ENCODE data around the gene SF3B2. TPM values are rescaled to one million over a fixed set of nuclear protein-coding genes. Genes with fewer than 3 reads are reported as not detected.

SF3B2 gene
- total RNA-seq, 1 donor from 2014 or later: 193 TPM

DNA sequence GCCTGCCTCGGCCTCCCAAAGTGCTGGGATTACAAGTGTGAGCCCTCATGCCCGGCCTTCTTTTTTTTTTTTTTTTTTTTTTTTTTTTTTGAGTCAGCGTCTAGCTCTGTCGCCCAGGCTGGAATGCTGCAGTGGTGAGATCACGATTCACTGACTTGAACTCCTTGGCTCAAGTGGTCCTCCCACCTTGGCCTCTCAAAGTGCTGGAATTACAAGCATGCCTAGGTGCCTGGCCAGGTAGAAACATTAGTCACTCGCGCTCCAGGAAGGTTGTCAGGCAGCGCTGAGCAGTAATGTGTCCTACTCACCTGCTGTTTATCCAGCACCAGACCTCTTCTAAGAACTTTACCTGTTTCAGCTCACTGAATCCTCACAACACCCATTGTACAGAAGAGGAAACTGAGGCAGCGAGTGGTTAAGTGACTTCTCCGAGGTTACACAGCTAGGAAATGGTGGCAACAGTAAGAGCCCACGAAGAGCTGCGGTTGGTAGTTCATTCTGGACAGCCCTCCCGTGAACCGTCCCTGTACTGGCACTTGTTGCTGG is 40.9 kb upstream of the SF3B2 start:
- Mint-ChIP-seq H3K9me3 (ENCODE audit: unreplicated experiment) (no peaks in the 10 kb centered on the region), H3K4me3 (ENCODE audit: unreplicated experiment) (no peak overlapping the region), H3K4me1 (ENCODE audit: unreplicated experiment) (peaks cover 24% of the 10 kb centered on the region), H3K27ac (ENCODE audit: unreplicated experiment) (no peak overlapping the region), H3K36me3 (ENCODE audit: unreplicated experiment) (no peaks in the 10 kb centered on the region), H3K27me3 (ENCODE audit: unreplicated experiment) (no peaks in the 10 kb centered on the region)
- no peak for DNase-seq (ENCODE audit: extremely low spot score, unreplicated experiment)
- TF ChIP-seq CTCF (IDR thresholded peaks at IDR 0.05): no peak

DNA sequence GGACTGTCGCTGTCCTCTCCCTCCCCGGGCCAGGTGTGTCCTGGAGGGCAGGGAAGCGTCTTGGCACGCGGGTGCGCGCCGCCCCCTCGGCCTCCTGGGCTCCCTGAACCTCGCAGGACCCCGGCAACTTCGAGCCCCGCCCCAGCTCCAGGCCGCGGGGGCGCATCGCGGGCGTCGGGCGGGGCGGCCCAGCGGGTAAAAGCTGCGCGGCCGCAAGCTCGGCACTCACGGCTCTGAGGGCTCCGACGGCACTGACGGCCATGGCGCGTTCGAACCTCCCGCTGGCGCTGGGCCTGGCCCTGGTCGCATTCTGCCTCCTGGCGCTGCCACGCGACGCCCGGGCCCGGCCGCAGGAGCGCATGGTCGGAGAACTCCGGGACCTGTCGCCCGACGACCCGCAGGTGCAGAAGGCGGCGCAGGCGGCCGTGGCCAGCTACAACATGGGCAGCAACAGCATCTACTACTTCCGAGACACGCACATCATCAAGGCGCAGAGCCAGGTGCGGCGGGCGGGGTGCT is 40.3 kb upstream of the SF3B2 start, which contains the start of gene CST6:
TSS of gene CST6 (plus strand) at position 224 of the 519 bp plus-strand sequence. CDS start at position 261, 37 bp downstream.
- no peaks in the 10 kb centered on the region for H3K27me3 Mint-ChIP-seq (ENCODE audit: unreplicated experiment)
- no peak within 1 kb of the TSS for H3K27ac Mint-ChIP-seq (ENCODE audit: unreplicated experiment)
- H3K4me3 Mint-ChIP-seq (ENCODE audit: unreplicated experiment): no peak within 1 kb of the TSS
- H3K9me3 Mint-ChIP-seq (ENCODE audit: unreplicated experiment): no peaks in the 10 kb centered on the region
- peaks cover 29% of the 10 kb centered on the region for H3K4me1 Mint-ChIP-seq (ENCODE audit: unreplicated experiment)
- no peak for TF ChIP-seq CTCF (IDR thresholded peaks at IDR 0.05)
- H3K36me3 Mint-ChIP-seq (ENCODE audit: unreplicated experiment): no peaks in the 10 kb centered on the region
- no peak for DNase-seq (ENCODE audit: extremely low spot score, unreplicated experiment)

- Mint-ChIP-seq H3K9me3 (ENCODE audit: unreplicated experiment) (no peaks in the 10 kb centered on the region), H3K27ac (ENCODE audit: unreplicated experiment) (no peak overlapping the region), H3K4me1 (ENCODE audit: unreplicated experiment) (peaks cover 32% of the 10 kb centered on the region), H3K4me3 (ENCODE audit: unreplicated experiment) (no peak overlapping the region), H3K27me3 (ENCODE audit: unreplicated experiment) (no peaks in the 10 kb centered on the region), H3K36me3 (ENCODE audit: unreplicated experiment) (no peaks in the 10 kb centered on the region)
- DNase-seq (ENCODE audit: extremely low spot score, unreplicated experiment): no peak
- no peak for TF ChIP-seq CTCF (IDR thresholded peaks at IDR 0.05)
Observed at GRCh38 chr11:66012371-66012945, 39.7 kb upstream of the SF3B2 start.

- Mint-ChIP-seq H3K27ac (ENCODE audit: unreplicated experiment) (no peak overlapping the region), H3K4me1 (ENCODE audit: unreplicated experiment) (peaks cover 32% of the 10 kb centered on the region), H3K9me3 (ENCODE audit: unreplicated experiment) (no peaks in the 10 kb centered on the region), H3K4me3 (ENCODE audit: unreplicated experiment) (no peak overlapping the region), H3K36me3 (ENCODE audit: unreplicated experiment) (no peaks in the 10 kb centered on the region), H3K27me3 (ENCODE audit: unreplicated experiment) (no peaks in the 10 kb centered on the region)
- no peak for TF ChIP-seq CTCF (IDR thresholded peaks at IDR 0.05)
- DNase-seq (ENCODE audit: extremely low spot score, unreplicated experiment): no peak
Observed at GRCh38 chr11:66012946-66013761, 39.0 kb upstream of the SF3B2 start.

DNA sequence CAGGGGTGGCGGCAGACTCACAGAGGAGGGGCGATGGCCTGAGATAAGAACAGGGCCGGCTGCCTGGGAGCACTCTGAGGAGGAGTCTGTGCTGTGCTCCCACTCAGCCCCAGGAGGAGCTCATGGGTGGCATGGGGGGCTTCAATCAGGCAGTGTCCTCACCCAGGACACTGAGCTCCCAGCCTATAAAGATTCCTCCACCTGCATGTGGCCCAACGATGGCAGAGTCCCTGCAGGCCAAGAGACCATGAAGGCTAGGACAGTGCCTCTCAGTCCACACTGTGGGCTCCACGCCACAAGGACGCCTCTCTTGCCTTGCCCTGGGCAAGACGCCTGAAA is 38.4 kb upstream of the SF3B2 start:
- Mint-ChIP-seq H3K27ac (ENCODE audit: unreplicated experiment) (no peak overlapping the region), H3K9me3 (ENCODE audit: unreplicated experiment) (no peaks in the 10 kb centered on the region), H3K27me3 (ENCODE audit: unreplicated experiment) (no peaks in the 10 kb centered on the region), H3K36me3 (ENCODE audit: unreplicated experiment) (no peaks in the 10 kb centered on the region), H3K4me3 (ENCODE audit: unreplicated experiment) (no peak overlapping the region), H3K4me1 (ENCODE audit: unreplicated experiment) (peaks cover 32% of the 10 kb centered on the region)
- no peak for DNase-seq (ENCODE audit: extremely low spot score, unreplicated experiment)
- no peak for TF ChIP-seq CTCF (IDR thresholded peaks at IDR 0.05)

Measured in osteocyte (in vitro differentiated cells).